BLaER1 treated with 17β-estradiol and CSF1 and Interleukin-3, amounts not matched to agents 10 nM and 100 nM (cell line): ENCODE data around the gene DNAH7.

ENCODE experiments used
- H3K27ac ChIP-seq, 11 experiments: shearing (Covaris generic); formaldehyde crosslinking; 2 replicates each; pipeline ENCODE4 v1.8.1; 2022
- H3K27me3 ChIP-seq, 11 experiments: shearing (Covaris generic); formaldehyde crosslinking; 2 replicates each; pipeline ENCODE4 v1.8.1; 2022
- H3K36me3 ChIP-seq, 11 experiments: shearing (Covaris generic); formaldehyde crosslinking; 2 replicates each; pipeline ENCODE4 v1.8.1; 2022
- H3K4me1 ChIP-seq, 10 experiments: shearing (Covaris generic); formaldehyde crosslinking; 2 replicates each; pipeline ENCODE4 v1.8.1; 2022
- H3K4me2 ChIP-seq, 11 experiments: shearing (Covaris generic); formaldehyde crosslinking; 2 replicates each; pipeline ENCODE4 v1.8.1; 2022
- H3K4me3 ChIP-seq, 10 experiments: shearing (Covaris generic); formaldehyde crosslinking; 2 replicates each; pipeline ENCODE4 v1.8.1; 2022
- H3K9ac ChIP-seq, 11 experiments: shearing (Covaris generic); formaldehyde crosslinking; 2 replicates each; pipeline ENCODE4 v1.8.1; 2022
- H3K9me3 ChIP-seq, 11 experiments: shearing (Covaris generic); formaldehyde crosslinking; replicated peaks in 1 of 11; 2 replicates each; pipeline ENCODE4 v1.8.1; 2022
- H4K20me1 ChIP-seq, 11 experiments: shearing (Covaris generic); formaldehyde crosslinking; 2 replicates each; pipeline ENCODE4 v1.8.1; 2022
- Cebpa-rat ChIP-seq, 11 experiments: shearing (Covaris generic); IDR thresholded peaks; 2 replicates each; pipeline ENCODE4 v1.8.1; 2022

The DNAH7 gene

GRCh38 chr2:195842932-195843331 lies 225.7 kb downstream of the DNAH7 start:
- TF ChIP-seq Cebpa-rat (IDR thresholded peaks at IDR 0.05) = no peak
- Histone ChIP-seq H3K4me1 (peaks cover 0 to 3% (median 0%) of the 10 kb centered on the region in 10 experiments; a peak in 2 of 20 replicates), H4K20me1 (no peaks in the 10 kb centered on the region), H3K27me3 (no peaks in the 10 kb centered on the region; a peak in 1 of 22 replicates), H3K36me3 (no peaks in the 10 kb centered on the region), H3K4me2 (no peak overlapping the region), H3K9me3 (0 out of 22 replicates have a peak, but pooled peaks cover 0 to 6% (median 0%) of the 10 kb centered on the region in 11 experiments), H3K4me3 (no peak overlapping the region), H3K27ac (no peak overlapping the region), H3K9ac (no peak overlapping the region)

- Histone ChIP-seq H3K9me3 (no peaks in the 10 kb centered on the region), H3K9ac (no peak overlapping the region), H3K27ac (no peak overlapping the region)
Measured at GRCh38 chr2:195838002-195838401, 230.6 kb downstream of the DNAH7 start.

GRCh38 chr2:195836002-195836401 lies 232.6 kb downstream of the DNAH7 start:
- H3K27ac ChIP-seq = no peak overlapping the region
- no peaks in the 10 kb centered on the region; a peak in 1 of 22 replicates for H3K27me3 ChIP-seq
- no peak overlapping the region for H3K9ac ChIP-seq
- H4K20me1 ChIP-seq = no peaks in the 10 kb centered on the region
- H3K36me3 ChIP-seq = no peaks in the 10 kb centered on the region
- no peak overlapping the region for H3K4me2 ChIP-seq
- H3K9me3 ChIP-seq = no peaks in the 10 kb centered on the region
- peaks cover 0 to 13% (median 0%) of the 10 kb centered on the region in 10 experiments; a peak in 4 of 20 replicates for H3K4me1 ChIP-seq
- no peak overlapping the region for H3K4me3 ChIP-seq
- TF ChIP-seq Cebpa-rat (IDR thresholded peaks at IDR 0.05) = no peak

More at GRCh38 chr2:195838002-195838401, 230.6 kb downstream of the DNAH7 start:
- Histone ChIP-seq H3K4me2 (peak overlapping the region in 2 of 11 experiments; percentile 2 to 6; a peak in 1 of 22 replicates), H4K20me1 (no peaks in the 10 kb centered on the region), H3K4me1 (peaks cover 0 to 13% (median 0%) of the 10 kb centered on the region in 10 experiments; a peak in 4 of 20 replicates), H3K27me3 (no peaks in the 10 kb centered on the region; a peak in 1 of 22 replicates), H3K4me3 (no peak overlapping the region), H3K36me3 (no peaks in the 10 kb centered on the region)
- TF ChIP-seq Cebpa-rat (IDR thresholded peaks at IDR 0.05) = 0 out of 22 replicates have a peak, but pooled peaks of 1 of the 11 experiments have one; percentile 25

- no peaks in the 10 kb centered on the region for H3K36me3 ChIP-seq
- no peak overlapping the region for H3K9ac ChIP-seq
- H3K4me3 ChIP-seq = no peak overlapping the region
- no peaks in the 10 kb centered on the region for H3K9me3 ChIP-seq
- TF ChIP-seq Cebpa-rat (IDR thresholded peaks at IDR 0.05) = no peak
- no peaks in the 10 kb centered on the region for H4K20me1 ChIP-seq
- no peak overlapping the region for H3K4me2 ChIP-seq
- peaks cover 0 to 13% (median 0%) of the 10 kb centered on the region in 10 experiments; a peak in 4 of 20 replicates for H3K4me1 ChIP-seq
- H3K27me3 ChIP-seq = no peaks in the 10 kb centered on the region; a peak in 1 of 22 replicates
- no peak overlapping the region for H3K27ac ChIP-seq
Measured at GRCh38 chr2:195834836-195835235, 233.8 kb downstream of the DNAH7 start.

- Histone ChIP-seq H3K4me3 (no peak overlapping the region), H3K36me3 (no peaks in the 10 kb centered on the region), H3K9ac (no peak overlapping the region), H3K27me3 (no peaks in the 10 kb centered on the region), H3K9me3 (no peaks in the 10 kb centered on the region), H3K4me2 (no peak overlapping the region), H3K4me1 (no peaks in the 10 kb centered on the region), H4K20me1 (no peaks in the 10 kb centered on the region), H3K27ac (no peak overlapping the region)
- no peak for TF ChIP-seq Cebpa-rat (IDR thresholded peaks at IDR 0.05)
Measured at GRCh38 chr2:195830968-195831950, 237.4 kb downstream of the DNAH7 start.

- Histone ChIP-seq H3K4me1 (peaks cover 0 to 20% (median 0%) of the 10 kb centered on the region in 10 experiments; a peak in 6 of 20 replicates), H3K9ac (no peak overlapping the region), H3K27me3 (no peaks in the 10 kb centered on the region), H3K36me3 (no peaks in the 10 kb centered on the region), H3K27ac (no peak overlapping the region), H4K20me1 (no peaks in the 10 kb centered on the region), H3K4me2 (no peak overlapping the region), H3K4me3 (no peak overlapping the region), H3K9me3 (no peaks in the 10 kb centered on the region)
- no peak for TF ChIP-seq Cebpa-rat (IDR thresholded peaks at IDR 0.05)
Measured at GRCh38 chr2:195824478-195824877, 244.2 kb downstream of the DNAH7 start.

GRCh38 chr2:195823206-195823605 lies 245.4 kb downstream of the DNAH7 start:
- no peak for TF ChIP-seq Cebpa-rat (IDR thresholded peaks at IDR 0.05)
- Histone ChIP-seq H3K4me3 (no peak overlapping the region), H3K36me3 (no peaks in the 10 kb centered on the region), H3K9me3 (no peaks in the 10 kb centered on the region), H3K4me1 (peaks cover 0 to 20% (median 0%) of the 10 kb centered on the region in 10 experiments; a peak in 6 of 20 replicates), H3K27me3 (no peaks in the 10 kb centered on the region), H4K20me1 (no peaks in the 10 kb centered on the region), H3K9ac (no peak overlapping the region), H3K27ac (no peak overlapping the region), H3K4me2 (no peak overlapping the region)

- H3K27ac ChIP-seq = no peak overlapping the region
- no peaks in the 10 kb centered on the region for H3K9me3 ChIP-seq
- no peaks in the 10 kb centered on the region for H3K36me3 ChIP-seq
- no peak for TF ChIP-seq Cebpa-rat (IDR thresholded peaks at IDR 0.05)
- H3K4me2 ChIP-seq = no peak overlapping the region
- H3K27me3 ChIP-seq = no peaks in the 10 kb centered on the region
- H3K4me3 ChIP-seq = no peak overlapping the region
- peaks cover 0 to 20% (median 0%) of the 10 kb centered on the region in 10 experiments; a peak in 6 of 20 replicates for H3K4me1 ChIP-seq
- no peak overlapping the region for H3K9ac ChIP-seq
- H4K20me1 ChIP-seq = no peaks in the 10 kb centered on the region
Measured at GRCh38 chr2:195821566-195821932, 247.1 kb downstream of the DNAH7 start.

GRCh38 chr2:195820867-195821565 lies 247.6 kb downstream of the DNAH7 start:
- H3K27ac ChIP-seq = 0 out of 22 replicates have a peak overlapping the region, but pooled peaks of 1 of the 11 experiments have one; percentile 1
- no peaks in the 10 kb centered on the region for H3K36me3 ChIP-seq
- H3K9ac ChIP-seq = no peak overlapping the region
- TF ChIP-seq Cebpa-rat (IDR thresholded peaks at IDR 0.05) = no peak
- peaks cover 0 to 20% (median 0%) of the 10 kb centered on the region in 10 experiments; a peak in 6 of 20 replicates for H3K4me1 ChIP-seq
- H4K20me1 ChIP-seq = no peaks in the 10 kb centered on the region
- no peaks in the 10 kb centered on the region for H3K27me3 ChIP-seq
- no peaks in the 10 kb centered on the region for H3K9me3 ChIP-seq
- peak overlapping the region in 4 of 11 experiments; percentile 0 to 55 (median 24); a peak in 4 of 22 replicates for H3K4me2 ChIP-seq
- no peak overlapping the region for H3K4me3 ChIP-seq
